OCI-LY1 (cell line): ENCODE results near the gene PTPRT.

Source experiments
- EZH2 ChIP-seq: fragments of 200-600 bp; sonication (generic), shearing (Covaris generic); IDR thresholded peaks from 2 replicates; pipeline ENCODE4 v1.8.0; 2017; ENCODE audit warnings: borderline replicate concordance, mixed run types, mild to moderate bottlenecking, antibody characterized with exemption, low read length, moderate library complexity, mixed read lengths
- TF ChIP-seq, protein P1 (sequence below): fragments of 200-600 bp; sonication (generic), shearing (Covaris generic); IDR thresholded peaks from 2 replicates; pipeline ENCODE4 v1.5.1; 2017; ENCODE audit warnings: mild to moderate bottlenecking, antibody characterized with exemption, low read length, moderate library complexity, mixed read lengths

DNA sequence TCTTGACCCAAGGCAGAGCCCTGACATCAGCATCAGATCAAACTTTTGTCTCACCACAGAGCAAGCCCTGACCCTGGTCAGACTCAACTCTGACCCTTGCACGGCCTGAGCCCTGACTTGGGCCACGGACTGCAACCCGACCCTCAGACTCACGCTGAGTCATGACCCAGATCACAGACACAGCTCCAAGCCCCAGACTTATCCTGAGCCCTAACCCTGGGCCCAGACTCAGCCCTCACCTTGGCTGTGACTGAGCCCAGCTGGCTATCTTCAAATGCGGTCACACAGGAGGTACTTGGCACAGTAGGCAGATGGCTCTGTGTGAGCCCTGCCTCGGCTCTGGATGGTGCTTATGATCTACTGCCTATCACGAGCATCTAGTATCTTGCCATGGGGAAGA, 602.3 kb downstream of the PTPRT start:
- TF ChIP-seq, protein P1, sequence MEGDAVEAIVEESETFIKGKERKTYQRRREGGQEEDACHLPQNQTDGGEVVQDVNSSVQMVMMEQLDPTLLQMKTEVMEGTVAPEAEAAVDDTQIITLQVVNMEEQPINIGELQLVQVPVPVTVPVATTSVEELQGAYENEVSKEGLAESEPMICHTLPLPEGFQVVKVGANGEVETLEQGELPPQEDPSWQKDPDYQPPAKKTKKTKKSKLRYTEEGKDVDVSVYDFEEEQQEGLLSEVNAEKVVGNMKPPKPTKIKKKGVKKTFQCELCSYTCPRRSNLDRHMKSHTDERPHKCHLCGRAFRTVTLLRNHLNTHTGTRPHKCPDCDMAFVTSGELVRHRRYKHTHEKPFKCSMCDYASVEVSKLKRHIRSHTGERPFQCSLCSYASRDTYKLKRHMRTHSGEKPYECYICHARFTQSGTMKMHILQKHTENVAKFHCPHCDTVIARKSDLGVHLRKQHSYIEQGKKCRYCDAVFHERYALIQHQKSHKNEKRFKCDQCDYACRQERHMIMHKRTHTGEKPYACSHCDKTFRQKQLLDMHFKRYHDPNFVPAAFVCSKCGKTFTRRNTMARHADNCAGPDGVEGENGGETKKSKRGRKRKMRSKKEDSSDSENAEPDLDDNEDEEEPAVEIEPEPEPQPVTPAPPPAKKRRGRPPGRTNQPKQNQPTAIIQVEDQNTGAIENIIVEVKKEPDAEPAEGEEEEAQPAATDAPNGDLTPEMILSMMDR, result no peak
- no peak for TF ChIP-seq EZH2
